ENCODE data around the gene GDPD5.

GRCh38 chr11:75435571-75435925 is 90.2 kb downstream of the GDPD5 start:
- TF ChIP-seq, protein P1, sequence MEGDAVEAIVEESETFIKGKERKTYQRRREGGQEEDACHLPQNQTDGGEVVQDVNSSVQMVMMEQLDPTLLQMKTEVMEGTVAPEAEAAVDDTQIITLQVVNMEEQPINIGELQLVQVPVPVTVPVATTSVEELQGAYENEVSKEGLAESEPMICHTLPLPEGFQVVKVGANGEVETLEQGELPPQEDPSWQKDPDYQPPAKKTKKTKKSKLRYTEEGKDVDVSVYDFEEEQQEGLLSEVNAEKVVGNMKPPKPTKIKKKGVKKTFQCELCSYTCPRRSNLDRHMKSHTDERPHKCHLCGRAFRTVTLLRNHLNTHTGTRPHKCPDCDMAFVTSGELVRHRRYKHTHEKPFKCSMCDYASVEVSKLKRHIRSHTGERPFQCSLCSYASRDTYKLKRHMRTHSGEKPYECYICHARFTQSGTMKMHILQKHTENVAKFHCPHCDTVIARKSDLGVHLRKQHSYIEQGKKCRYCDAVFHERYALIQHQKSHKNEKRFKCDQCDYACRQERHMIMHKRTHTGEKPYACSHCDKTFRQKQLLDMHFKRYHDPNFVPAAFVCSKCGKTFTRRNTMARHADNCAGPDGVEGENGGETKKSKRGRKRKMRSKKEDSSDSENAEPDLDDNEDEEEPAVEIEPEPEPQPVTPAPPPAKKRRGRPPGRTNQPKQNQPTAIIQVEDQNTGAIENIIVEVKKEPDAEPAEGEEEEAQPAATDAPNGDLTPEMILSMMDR (conservative IDR thresholded peaks at IDR 0.05; ENCODE audit: low read length): no peak
- TF ChIP-seq EZH2phosphoT487 (IDR thresholded peaks at IDR 0.05; ENCODE audit: borderline replicate concordance, low read depth, low read length): no peak
